ENCODE measurements around the gene HNF1A. TPM values are rescaled to one million over a fixed set of nuclear protein-coding genes. Genes with fewer than 3 reads are reported as not detected.

The HNF1A gene
- total and polyA plus RNA-seq, 2 of the 13 experiments (the other 11 are each of a cell fraction or from before 2014, with no cell fraction given), result 13.4 to 34.7 TPM

DNA sequence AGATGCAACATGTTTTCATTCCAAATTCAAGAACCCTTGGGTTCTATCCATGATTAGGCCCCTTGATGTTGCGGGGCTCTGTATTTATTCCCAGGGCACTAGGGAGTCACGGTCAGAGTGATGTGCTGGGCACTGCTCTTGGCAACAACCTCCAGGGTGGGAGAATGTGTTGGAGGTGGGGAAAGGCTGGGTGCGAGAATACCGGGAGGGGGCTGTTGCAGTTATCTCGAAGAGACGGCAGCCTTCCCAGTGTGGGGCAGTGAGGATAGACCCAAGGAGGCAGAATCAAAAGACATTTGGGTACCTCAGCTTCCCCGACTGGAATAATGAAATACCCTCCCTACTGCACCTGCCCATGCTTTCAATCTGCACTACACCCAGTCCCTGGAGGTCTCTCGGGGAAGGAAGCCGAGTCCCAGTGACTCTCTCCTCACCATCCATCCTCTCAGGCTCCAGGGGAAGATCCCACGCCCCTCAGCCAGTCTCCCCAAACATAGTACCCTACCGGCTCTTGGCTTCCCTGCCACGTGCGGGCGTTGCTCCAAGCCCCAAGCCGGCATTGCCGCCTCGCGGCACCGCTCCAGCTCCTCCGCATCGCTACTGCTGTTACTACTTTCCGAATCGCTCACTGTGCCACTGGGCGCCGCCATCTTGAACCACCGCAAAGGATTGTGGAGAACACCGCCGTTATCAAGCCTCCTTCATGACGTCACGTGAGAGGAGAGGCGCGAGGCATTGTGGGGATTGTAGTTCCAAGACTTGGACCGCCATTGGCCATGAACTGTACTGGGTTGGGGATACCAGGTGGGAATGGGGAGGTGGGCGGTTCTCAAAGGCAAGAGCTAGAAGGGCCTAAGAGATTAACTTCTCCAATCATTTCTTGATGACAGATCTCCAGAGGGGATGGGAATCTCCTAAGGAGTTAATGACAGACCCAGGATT, 37.8 kb downstream of the HNF1A start, which contains the start of gene C12orf43 (continued):
- TF ChIP-seq MAF1 (CRISPR knock-in tag; IDR thresholded peaks at IDR 0.05; ENCODE audit: borderline replicate concordance), result no peak
- TF ChIP-seq, protein P1, sequence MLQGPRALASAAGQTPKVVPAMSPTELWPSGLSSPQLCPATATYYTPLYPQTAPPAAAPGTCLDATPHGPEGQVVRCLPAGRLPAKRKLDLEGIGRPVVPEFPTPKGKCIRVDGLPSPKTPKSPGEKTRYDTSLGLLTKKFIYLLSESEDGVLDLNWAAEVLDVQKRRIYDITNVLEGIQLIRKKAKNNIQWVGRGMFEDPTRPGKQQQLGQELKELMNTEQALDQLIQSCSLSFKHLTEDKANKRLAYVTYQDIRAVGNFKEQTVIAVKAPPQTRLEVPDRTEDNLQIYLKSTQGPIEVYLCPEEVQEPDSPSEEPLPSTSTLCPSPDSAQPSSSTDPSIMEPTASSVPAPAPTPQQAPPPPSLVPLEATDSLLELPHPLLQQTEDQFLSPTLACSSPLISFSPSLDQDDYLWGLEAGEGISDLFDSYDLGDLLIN (CRISPR knock-in tag; IDR thresholded peaks at IDR 0.05; ENCODE audit: borderline replicate concordance), result no peak
- TF ChIP-seq TEAD2 (CRISPR knock-in tag; IDR thresholded peaks at IDR 0.05), result no peak
- no peak for TF ChIP-seq HNRNPUL1 (IDR thresholded peaks at IDR 0.05; ENCODE audit: low read depth, low read length)
- TF ChIP-seq, protein P2, sequence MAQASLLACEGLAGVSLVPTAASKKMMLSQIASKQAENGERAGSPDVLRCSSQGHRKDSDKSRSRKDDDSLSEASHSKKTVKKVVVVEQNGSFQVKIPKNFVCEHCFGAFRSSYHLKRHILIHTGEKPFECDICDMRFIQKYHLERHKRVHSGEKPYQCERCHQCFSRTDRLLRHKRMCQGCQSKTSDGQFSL (CRISPR knock-in tag; IDR thresholded peaks at IDR 0.05), result no peak
- no peak for TF ChIP-seq SIX4 (CRISPR knock-in tag; IDR thresholded peaks at IDR 0.05)
- no peak for TF ChIP-seq ZNF296 (CRISPR knock-in tag; conservative IDR thresholded peaks at IDR 0.05)
- TF ChIP-seq ZNF460 (CRISPR knock-in tag; IDR thresholded peaks at IDR 0.05; ENCODE audit: borderline replicate concordance), result no peak
- TF ChIP-seq TBL1XR1 (IDR thresholded peaks at IDR 0.05; ENCODE audit: borderline replicate concordance, low read length, partially characterized antibody), result peak; percentile 51
- TF ChIP-seq NFIC (IDR thresholded peaks at IDR 0.05; ENCODE audit: low read length), result no peak; the same call in 1 of the 2 replicates
- TF ChIP-seq, protein P3, sequence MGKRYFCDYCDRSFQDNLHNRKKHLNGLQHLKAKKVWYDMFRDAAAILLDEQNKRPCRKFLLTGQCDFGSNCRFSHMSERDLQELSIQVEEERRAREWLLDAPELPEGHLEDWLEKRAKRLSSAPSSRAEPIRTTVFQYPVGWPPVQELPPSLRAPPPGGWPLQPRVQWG (CRISPR knock-in tag; IDR thresholded peaks at IDR 0.05; ENCODE audit: borderline replicate concordance, low read depth), result no peak
- no peak for TF ChIP-seq ZNF556 (CRISPR knock-in tag; IDR thresholded peaks at IDR 0.05; ENCODE audit: borderline replicate concordance)
- peak; percentile 100 for TF ChIP-seq YY1 (IDR thresholded peaks at IDR 0.05; ENCODE audit: insufficient read depth, insufficient replicate concordance, low read depth, low read length)
- TF ChIP-seq, protein P4, sequence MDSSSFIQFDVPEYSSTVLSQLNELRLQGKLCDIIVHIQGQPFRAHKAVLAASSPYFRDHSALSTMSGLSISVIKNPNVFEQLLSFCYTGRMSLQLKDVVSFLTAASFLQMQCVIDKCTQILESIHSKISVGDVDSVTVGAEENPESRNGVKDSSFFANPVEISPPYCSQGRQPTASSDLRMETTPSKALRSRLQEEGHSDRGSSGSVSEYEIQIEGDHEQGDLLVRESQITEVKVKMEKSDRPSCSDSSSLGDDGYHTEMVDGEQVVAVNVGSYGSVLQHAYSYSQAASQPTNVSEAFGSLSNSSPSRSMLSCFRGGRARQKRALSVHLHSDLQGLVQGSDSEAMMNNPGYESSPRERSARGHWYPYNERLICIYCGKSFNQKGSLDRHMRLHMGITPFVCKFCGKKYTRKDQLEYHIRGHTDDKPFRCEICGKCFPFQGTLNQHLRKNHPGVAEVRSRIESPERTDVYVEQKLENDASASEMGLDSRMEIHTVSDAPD (CRISPR knock-in tag; IDR thresholded peaks at IDR 0.05), result no peak
- TF ChIP-seq, protein P5, sequence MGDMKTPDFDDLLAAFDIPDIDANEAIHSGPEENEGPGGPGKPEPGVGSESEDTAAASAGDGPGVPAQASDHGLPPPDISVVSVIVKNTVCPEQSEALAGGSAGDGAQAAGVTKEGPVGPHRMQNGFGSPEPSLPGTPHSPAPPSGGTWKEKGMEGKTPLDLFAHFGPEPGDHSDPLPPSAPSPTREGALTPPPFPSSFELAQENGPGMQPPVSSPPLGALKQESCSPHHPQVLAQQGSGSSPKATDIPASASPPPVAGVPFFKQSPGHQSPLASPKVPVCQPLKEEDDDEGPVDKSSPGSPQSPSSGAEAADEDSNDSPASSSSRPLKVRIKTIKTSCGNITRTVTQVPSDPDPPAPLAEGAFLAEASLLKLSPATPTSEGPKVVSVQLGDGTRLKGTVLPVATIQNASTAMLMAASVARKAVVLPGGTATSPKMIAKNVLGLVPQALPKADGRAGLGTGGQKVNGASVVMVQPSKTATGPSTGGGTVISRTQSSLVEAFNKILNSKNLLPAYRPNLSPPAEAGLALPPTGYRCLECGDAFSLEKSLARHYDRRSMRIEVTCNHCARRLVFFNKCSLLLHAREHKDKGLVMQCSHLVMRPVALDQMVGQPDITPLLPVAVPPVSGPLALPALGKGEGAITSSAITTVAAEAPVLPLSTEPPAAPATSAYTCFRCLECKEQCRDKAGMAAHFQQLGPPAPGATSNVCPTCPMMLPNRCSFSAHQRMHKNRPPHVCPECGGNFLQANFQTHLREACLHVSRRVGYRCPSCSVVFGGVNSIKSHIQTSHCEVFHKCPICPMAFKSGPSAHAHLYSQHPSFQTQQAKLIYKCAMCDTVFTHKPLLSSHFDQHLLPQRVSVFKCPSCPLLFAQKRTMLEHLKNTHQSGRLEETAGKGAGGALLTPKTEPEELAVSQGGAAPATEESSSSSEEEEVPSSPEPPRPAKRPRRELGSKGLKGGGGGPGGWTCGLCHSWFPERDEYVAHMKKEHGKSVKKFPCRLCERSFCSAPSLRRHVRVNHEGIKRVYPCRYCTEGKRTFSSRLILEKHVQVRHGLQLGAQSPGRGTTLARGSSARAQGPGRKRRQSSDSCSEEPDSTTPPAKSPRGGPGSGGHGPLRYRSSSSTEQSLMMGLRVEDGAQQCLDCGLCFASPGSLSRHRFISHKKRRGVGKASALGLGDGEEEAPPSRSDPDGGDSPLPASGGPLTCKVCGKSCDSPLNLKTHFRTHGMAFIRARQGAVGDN (CRISPR knock-in tag; IDR thresholded peaks at IDR 0.05), result peak; percentile 80
- TF ChIP-seq, protein P6, sequence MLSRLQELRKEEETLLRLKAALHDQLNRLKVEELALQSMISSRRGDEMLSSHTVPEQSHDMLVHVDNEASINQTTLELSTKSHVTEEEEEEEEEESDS (CRISPR knock-in tag; IDR thresholded peaks at IDR 0.05; ENCODE audit: borderline replicate concordance), result no peak
- no peak for TF ChIP-seq ELF4 (CRISPR knock-in tag; IDR thresholded peaks at IDR 0.05; ENCODE audit: borderline replicate concordance)
- peak; percentile 83 for TF ChIP-seq KMT2B (CRISPR knock-in tag; IDR thresholded peaks at IDR 0.05)
- no peak for TF ChIP-seq ZNF678 (CRISPR knock-in tag; IDR thresholded peaks at IDR 0.05)
- TF ChIP-seq SMC3 (IDR thresholded peaks at IDR 0.05; ENCODE audit: low read length), result no peak

All from HepG2 (cell line).